Small intestine (tissue), 7 donors: ENCODE measurements around the gene TADA2A. TPM values are rescaled to one million over a fixed set of nuclear protein-coding genes. Genes with fewer than 3 reads are reported as not detected.
A peak's percentile ranks its signal among the peaks of the same experiment; 100 is the strongest.

Experiments used
- DNase-seq, 2 donors: peaks; one replicate each; pipeline versions ENCODE4 v3.0.0 to v3.0.0-alpha.2; 2013
- FAIRE-seq: peaks from 2 replicates; lab custom pipeline; 2012; peaks lifted over from hg19 to GRCh38; lab: Jason Lieb, UNC
- H3K27ac ChIP-seq, 3 donors: one replicate each; pipeline ENCODE4 v1.5.1; 2013; ENCODE audit warnings: low read length in 2 of 3, mild to moderate bottlenecking in 2 of 3, control low read depth in 1 of 3, inconsistent platforms in 1 of 3, low read depth in 1 of 3, moderate library complexity in 1 of 3
- H3K27me3 ChIP-seq, 3 donors: one replicate each; pipeline ENCODE4 v1.6.1; 2013; ENCODE audit warnings: low read length in 3 of 3, inconsistent platforms in 1 of 3; ENCODE audit not compliant: control insufficient read depth in 3 of 3, insufficient read depth in 3 of 3
- H3K36me3 ChIP-seq, 3 donors: one replicate each; pipeline ENCODE4 v1.6.1; 2013; ENCODE audit warnings: low read length in 3 of 3, inconsistent platforms in 1 of 3, low read depth in 1 of 3, mild to moderate bottlenecking in 1 of 3, moderate library complexity in 1 of 3; ENCODE audit not compliant: control insufficient read depth in 3 of 3, insufficient read depth in 2 of 3
- H3K4me1 ChIP-seq, 3 donors: one replicate each; pipeline ENCODE4 v1.6.1; 2013; ENCODE audit warnings: low read length in 2 of 3, inconsistent platforms in 1 of 3, low read depth in 1 of 3, mild to moderate bottlenecking in 1 of 3, moderate library complexity in 1 of 3; ENCODE audit not compliant: control insufficient read depth in 3 of 3, insufficient read depth in 2 of 3
- H3K4me3 ChIP-seq, 3 donors: one replicate each; pipeline ENCODE4 v1.5.1; 2013; ENCODE audit warnings: low read length in 3 of 3, control low read depth in 1 of 3, inconsistent platforms in 1 of 3, low read depth in 1 of 3, mild to moderate bottlenecking in 1 of 3, moderate library complexity in 1 of 3
- H3K9me3 ChIP-seq, 2 donors: one replicate each; pipeline ENCODE4 v1.6.1; 2013; ENCODE audit warnings: low read depth in 1 of 2, low read length in 1 of 2; ENCODE audit not compliant: control insufficient read depth in 2 of 2, insufficient read depth in 1 of 2
- WGBS, 3 donors: extraction: QIAGEN DNeasy Blood & Tissue Kit; methylation state at CpG; one replicate each; pipeline ENCODE4 v1.1.7; 2013; 5-methylcytosine and 5-hydroxymethylcytosine counted together
- polyA plus RNA-seq, 4 donors: library from polyadenylated mRNA; stranded (reverse) in 3 of 4; unstranded in 1 of 4; fragments of 200-250 nt in 3 of 4; fragments of 120-200 nt in 1 of 4; gene quantifications; one replicate each; pipeline versions ENCODE4 v1.2.1 to v1.2.3, GENCODE V29; 2013
- donor health status: healthy with polysubstance abuse.
- donor health status: control.
- donor health status: control.
- donor health status: Bipolar disorder and iron deficiency.
- donor health status: healthy.

The TADA2A gene
- polyA plus RNA-seq, 4 donors: 7.4 to 20.8 (median 8.5) TPM

DNA sequence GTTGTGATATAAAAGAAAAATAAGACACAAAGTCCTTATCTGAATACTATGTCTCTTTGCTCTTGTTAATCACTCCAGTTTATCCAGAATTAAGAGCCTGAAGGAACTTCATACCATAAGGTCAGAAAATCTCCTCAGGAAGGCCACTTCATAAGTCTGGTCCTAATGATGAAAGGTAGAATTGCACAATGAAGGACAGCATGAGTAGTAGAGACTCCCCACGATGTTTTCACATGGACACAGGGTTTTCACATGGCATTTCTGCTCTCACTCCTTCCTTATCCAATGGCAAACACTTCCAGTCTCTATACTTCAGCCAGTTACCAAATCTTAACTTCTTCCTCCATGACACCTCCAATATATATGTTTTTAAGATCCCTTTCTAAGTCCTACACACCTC lies 41.1 kb upstream of the TADA2A start:
- H3K36me3 ChIP-seq: peaks cover 0 to 4% (median 0%) of the 10 kb centered on the region in 3 donors
- FAIRE-seq (no peak), DNase-seq (no peak)
- H3K9me3 ChIP-seq: no peaks in the 10 kb centered on the region
- H3K4me3 ChIP-seq: no peak overlapping the region
- 57 to 80% (median 71%) methylated on average over 1 of the region's 1 CpG for WGBS, 3 donors
- no peak overlapping the region for H3K27ac ChIP-seq
- H3K4me1 ChIP-seq: no peaks in the 10 kb centered on the region
- H3K27me3 ChIP-seq: no peaks in the 10 kb centered on the region

- Histone ChIP-seq H3K36me3 (peaks cover 0 to 4% (median 0%) of the 10 kb centered on the region in 3 donors), H3K27me3 (no peaks in the 10 kb centered on the region), H3K4me1 (no peaks in the 10 kb centered on the region), H3K9me3 (no peaks in the 10 kb centered on the region), H3K27ac (no peak overlapping the region), H3K4me3 (no peak overlapping the region)
- WGBS, 3 donors: 80 to 88% (median 83%) methylated on average over 3 of the region's 3 CpGs
- DNase-seq (no peak), FAIRE-seq (no peak)
Observed at GRCh38 chr17:37368577-37368976, 38.1 kb upstream of the TADA2A start.

DNA sequence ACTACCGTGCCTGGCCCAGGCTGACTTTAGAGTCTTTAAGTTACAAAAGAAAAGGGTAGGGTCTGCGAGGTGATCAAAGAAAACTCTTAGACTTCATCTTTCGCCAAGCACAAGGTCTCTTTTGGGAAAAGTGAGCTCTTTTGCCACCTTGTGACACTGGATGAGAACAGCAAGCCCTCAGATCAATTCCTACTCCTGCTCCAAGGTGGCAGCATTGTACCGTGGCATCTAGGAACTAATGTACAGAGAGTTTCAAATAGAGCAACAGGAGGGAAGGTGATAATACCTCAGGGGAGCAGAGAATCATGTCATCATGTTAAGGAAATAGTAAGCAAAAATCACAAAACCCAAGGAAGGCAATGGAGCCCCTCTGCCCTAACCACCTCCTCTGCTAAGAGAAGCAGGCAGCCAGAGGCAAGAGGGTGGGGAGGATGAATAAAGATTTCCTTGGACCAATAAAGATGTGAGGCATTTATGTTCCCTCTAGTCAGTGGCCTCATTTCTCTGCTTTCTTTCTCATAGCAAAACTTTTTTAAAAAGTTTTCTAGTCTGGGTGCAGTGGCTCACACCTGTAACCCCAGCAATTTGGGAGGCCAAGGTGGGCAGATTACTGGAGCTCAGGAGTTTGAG lies 33.0 kb upstream of the TADA2A start:
- DNase-seq (peak; percentile 92), FAIRE-seq (no peak)
- Histone ChIP-seq H3K27me3 (no peaks in the 10 kb centered on the region), H3K9me3 (no peaks in the 10 kb centered on the region), H3K4me1 (peaks cover 0 to 13% (median 0%) of the 10 kb centered on the region in 3 donors), H3K4me3 (no peak overlapping the region), H3K27ac (no peak overlapping the region), H3K36me3 (peaks cover 0 to 2% (median 0%) of the 10 kb centered on the region in 3 donors)
- 0 to 11% (median 6%) methylated on average over 4 of the region's 4 CpGs for WGBS, 3 donors

GRCh38 chr17:37375706-37376105 lies 31.0 kb upstream of the TADA2A start, which contains the start of gene C17orf78:
C17orf78 (plus strand) TSS chr17:37375985; CDS start chr17:37376093, 108 bp downstream.
- H3K4me3 ChIP-seq: peak within 1 kb of the TSS in 1 of 3 donors; percentile 41
- H3K27me3 ChIP-seq: no peaks in the 10 kb centered on the region
- H3K9me3 ChIP-seq: no peaks in the 10 kb centered on the region
- peaks cover 0 to 13% (median 4%) of the 10 kb centered on the region in 3 donors for H3K4me1 ChIP-seq
- H3K36me3 ChIP-seq: peaks cover 0 to 3% (median 0%) of the 10 kb centered on the region in 3 donors
- DNase-seq: peak; percentile 70 to 83
- H3K27ac ChIP-seq: peak within 1 kb of the TSS; percentile 15 to 60 (median 48)
- WGBS, 3 donors: 12 to 61% (median 39%) methylated on average over 7 of the region's 7 CpGs
- no peak for FAIRE-seq

- DNase-seq (no peak), FAIRE-seq (no peak)
- no peaks in the 10 kb centered on the region for H3K27me3 ChIP-seq
- no peak overlapping the region for H3K27ac ChIP-seq
- H3K36me3 ChIP-seq: peaks cover 0 to 6% (median 1%) of the 10 kb centered on the region in 3 donors
- 88 to 90% (median 89%) methylated on average over 1 of the region's 1 CpG for WGBS, 3 donors
- peaks cover 0 to 27% (median 11%) of the 10 kb centered on the region in 3 donors for H3K4me1 ChIP-seq
- H3K9me3 ChIP-seq: no peaks in the 10 kb centered on the region
- no peak overlapping the region for H3K4me3 ChIP-seq
Observed at GRCh38 chr17:37382056-37382455, 24.6 kb upstream of the TADA2A start.

GRCh38 chr17:37384560-37385149 lies 22.0 kb upstream of the TADA2A start:
- DNase-seq (no peak), FAIRE-seq (no peak)
- H3K27ac ChIP-seq: peak overlapping the region in 2 of 3 donors; percentile 32 to 42
- no peaks in the 10 kb centered on the region for H3K27me3 ChIP-seq
- peaks cover 0 to 6% (median 1%) of the 10 kb centered on the region in 3 donors for H3K36me3 ChIP-seq
- H3K9me3 ChIP-seq: no peaks in the 10 kb centered on the region
- no peak overlapping the region for H3K4me3 ChIP-seq
- 13 to 53% (median 38%) methylated on average over 3 of the region's 3 CpGs for WGBS, 3 donors
- peaks cover 9 to 42% (median 12%) of the 10 kb centered on the region in 3 donors for H3K4me1 ChIP-seq

GRCh38 chr17:37385474-37385990 lies 21.2 kb upstream of the TADA2A start:
- H3K9me3 ChIP-seq: no peaks in the 10 kb centered on the region
- FAIRE-seq: no peak
- peak overlapping the region in 1 of 3 donors; percentile 55 for H3K27ac ChIP-seq
- no peaks in the 10 kb centered on the region for H3K27me3 ChIP-seq
- no peak overlapping the region for H3K4me3 ChIP-seq
- H3K36me3 ChIP-seq: peaks cover 0 to 5% (median 1%) of the 10 kb centered on the region in 3 donors
- H3K4me1 ChIP-seq: peaks cover 9 to 42% (median 12%) of the 10 kb centered on the region in 3 donors
- peak; percentile 79 to 92 for DNase-seq

- no peak for DNase-seq
- Histone ChIP-seq H3K27ac (no peak overlapping the region), H3K4me3 (no peak overlapping the region), H3K9me3 (no peaks in the 10 kb centered on the region), H3K4me1 (peaks cover 9 to 42% (median 12%) of the 10 kb centered on the region in 3 donors), H3K36me3 (peaks cover 0 to 3% (median 1%) of the 10 kb centered on the region in 3 donors), H3K27me3 (no peaks in the 10 kb centered on the region)
- no peak for FAIRE-seq
- WGBS, 3 donors: 44 to 79% (median 65%) methylated on average over 5 of the region's 5 CpGs
Observed at GRCh38 chr17:37386462-37386861, 20.2 kb upstream of the TADA2A start.
